OCI-LY3 (cell line): ENCODE data around the gene GJB1.
"Not testable (repeated sequence)": the region's sequence is repeated elsewhere in the genome, so short reads cannot be mapped to it uniquely, and the experiment has no call there.

Source experiments
- H2AFZ ChIP-seq: fragments of 200-600, 300-600 bp; shearing (Covaris generic); 2 replicates; pipeline ENCODE4 v1.6.0; 2014; ENCODE audit warnings: antibody characterized with exemption, low read depth, low read length
- H3K27ac ChIP-seq: fragments of 200-600, 300-600 bp; sonication (generic); 2 replicates; pipeline ENCODE4 v1.5.1; 2014; ENCODE audit warnings: mild to moderate bottlenecking, low read length, moderate library complexity, mixed read lengths
- H3K27me3 ChIP-seq: fragments of 200-600, 300-600 bp; sonication (generic); 2 replicates; pipeline ENCODE4 v1.6.1; 2014; ENCODE audit warnings: low read depth, low read length, mixed read lengths
- H3K36me3 ChIP-seq: fragments of 200-600, 300-600 bp; sonication (generic); replicated peaks from 2 replicates; pipeline ENCODE3; 2014; ENCODE audit warnings: low read depth, low read length, mixed read lengths
- H3K4me1 ChIP-seq: fragments of 300-600, 200-600 bp; sonication (generic); 2 replicates; pipeline ENCODE4 v1.6.1; 2014; ENCODE audit warnings: low read length, mixed read lengths
- H3K4me2 ChIP-seq: fragments of 200-600, 300-600 bp; sonication (generic); 2 replicates; pipeline ENCODE4 v1.6.1; 2014; ENCODE audit warnings: low read length, mixed read lengths
- H3K4me3 ChIP-seq: fragments of 300-600, 200-600 bp; sonication (generic); 2 replicates; pipeline ENCODE4 v1.5.1; 2014; ENCODE audit warnings: antibody characterized with exemption, mild to moderate bottlenecking, low read length, moderate library complexity
- H3K79me2 ChIP-seq: fragments of 300-600, 200-600 bp; shearing (Covaris generic); 2 replicates; pipeline ENCODE4 v1.6.1; 2014; ENCODE audit warnings: mild to moderate bottlenecking, low read length, mixed read lengths
- H3K9ac ChIP-seq: fragments of 300-600, 200-600 bp; shearing (Covaris generic); 2 replicates; pipeline ENCODE4 v1.6.0; 2014; ENCODE audit warnings: mild to moderate bottlenecking, low read length, moderate library complexity
- H3K9me3 ChIP-seq: fragments of 200-600, 300-600 bp; shearing (Covaris generic); 2 replicates; pipeline ENCODE4 v1.6.1; 2014; ENCODE audit warnings: low read length, mixed read lengths; ENCODE audit not compliant: insufficient read depth
- H4K20me1 ChIP-seq: fragments of 200-600, 300-600 bp; sonication (generic); 2 replicates; pipeline ENCODE4 v1.6.1; 2016; ENCODE audit warnings: low read length, mixed read lengths; ENCODE audit not compliant: insufficient read depth
- CTCF ChIP-seq: fragments of 200-600, 300-600 bp; sonication (generic); IDR thresholded peaks from 2 replicates; pipeline ENCODE4 v1.5.1; 2014; ENCODE audit warnings: antibody characterized with exemption, low read length, low read depth
- EZH2phosphoT487 ChIP-seq: fragments of 200-600 bp; shearing (Covaris generic); IDR thresholded peaks from 2 replicates; pipeline ENCODE4 v1.6.1; 2018; ENCODE audit warnings: antibody characterized with exemption, mixed run types, low read depth

Gene GJB1

DNA sequence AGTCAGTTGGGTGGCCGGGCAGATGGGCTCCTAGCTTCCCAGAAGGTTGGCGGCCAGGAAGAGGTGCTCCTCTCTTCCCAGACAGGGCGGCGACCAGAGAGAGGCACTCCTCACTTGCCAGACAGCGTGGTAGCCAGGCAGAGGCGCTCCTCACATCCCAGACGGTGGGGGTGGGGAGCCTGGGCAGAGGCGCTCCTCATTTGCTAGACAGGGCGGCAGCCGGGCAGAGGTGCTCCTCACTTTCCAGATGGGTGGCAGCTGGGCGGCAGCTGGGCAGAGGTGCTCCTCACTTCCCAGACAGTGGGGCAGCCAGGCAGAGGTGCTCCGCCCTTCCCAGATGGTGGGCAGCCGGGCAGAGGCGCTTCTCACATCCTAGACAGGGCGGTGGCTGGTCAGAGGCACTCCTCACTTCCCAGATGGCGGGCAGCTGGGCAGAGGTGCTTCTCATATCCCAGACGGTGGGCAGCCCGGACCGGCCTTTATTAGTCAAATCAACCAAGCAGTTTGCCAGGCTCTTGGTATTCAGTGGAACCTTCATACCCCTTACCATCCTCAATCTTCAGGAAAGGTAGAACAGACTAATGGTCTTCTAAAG is 46.9 kb downstream of the GJB1 start:
- Histone ChIP-seq H2AFZ (no peak overlapping the region), H3K36me3 (no peaks in the 10 kb centered on the region), H3K4me1 (no peaks in the 10 kb centered on the region), H4K20me1 (no peaks in the 10 kb centered on the region), H3K4me2 (no peak overlapping the region), H3K27me3 (no peaks in the 10 kb centered on the region), H3K27ac (no peak overlapping the region), H3K9ac (no peak overlapping the region), H3K79me2 (no peaks in the 10 kb centered on the region), H3K4me3 (no peak overlapping the region), H3K9me3 (no peaks in the 10 kb centered on the region)
- TF ChIP-seq CTCF (no peak), EZH2phosphoT487 (no peak)

GRCh38 chrX:71272313-71272712 is 49.3 kb downstream of the GJB1 start:
- not testable (repeated sequence) for H2AFZ ChIP-seq, H3K36me3 ChIP-seq, H3K4me3 ChIP-seq, H3K9me3 ChIP-seq, H3K4me2 ChIP-seq, H3K9ac ChIP-seq, H3K79me2 ChIP-seq, H3K27me3 ChIP-seq, H3K4me1 ChIP-seq, H3K27ac ChIP-seq, H4K20me1 ChIP-seq
